ES-I3 (cell line): ENCODE results near the gene SIK3.

Experiments used
- H3K36me3 ChIP-seq: 2 replicates; pipeline ENCODE4 v1.6.1; 2013; ENCODE audit warnings: mild to moderate bottlenecking, low read length, control low read depth, moderate library complexity; ENCODE audit not compliant: insufficient read depth
- H3K4me1 ChIP-seq: 2 replicates; pipeline ENCODE4 v1.6.1; 2013; ENCODE audit warnings: mild to moderate bottlenecking, control low read depth, low read length; ENCODE audit not compliant: insufficient read depth
- H3K9ac ChIP-seq: 2 replicates; pipeline ENCODE4 v1.6.1; 2013; ENCODE audit warnings: low read depth, mild to moderate bottlenecking, low read length, moderate library complexity
- H3K9me3 ChIP-seq: 2 replicates; pipeline ENCODE4 v1.6.1; 2013; ENCODE audit warnings: mild to moderate bottlenecking, low read length, moderate library complexity; ENCODE audit not compliant: control insufficient read depth, insufficient read depth

Gene SIK3

DNA sequence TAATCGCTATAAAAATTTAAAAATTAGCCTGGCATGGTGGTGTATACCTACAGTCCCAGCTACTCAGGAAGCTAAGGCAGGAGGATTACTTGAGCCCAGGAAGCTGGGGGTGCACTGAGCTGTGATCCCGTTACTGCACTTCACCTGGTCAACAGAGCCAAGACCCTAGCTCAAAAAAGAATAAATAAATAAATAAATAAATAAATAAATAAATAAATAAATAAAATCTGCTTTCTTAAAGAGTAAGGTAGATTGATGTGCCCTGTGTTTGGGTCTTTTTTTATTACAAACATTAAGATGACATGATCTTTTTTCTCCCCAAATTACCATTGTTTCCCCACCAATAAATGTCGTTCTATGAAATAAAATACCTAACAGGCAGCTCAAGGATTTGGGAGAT is 146.5 kb downstream of the SIK3 start:
- H3K9ac ChIP-seq, result no peak overlapping the region
- H3K9me3 ChIP-seq, result no peaks in the 10 kb centered on the region
- peaks cover 12% of the 10 kb centered on the region; the same call in 1 of the 2 replicates for H3K4me1 ChIP-seq
- no peaks in the 10 kb centered on the region; the same call in 1 of the 2 replicates for H3K36me3 ChIP-seq

DNA sequence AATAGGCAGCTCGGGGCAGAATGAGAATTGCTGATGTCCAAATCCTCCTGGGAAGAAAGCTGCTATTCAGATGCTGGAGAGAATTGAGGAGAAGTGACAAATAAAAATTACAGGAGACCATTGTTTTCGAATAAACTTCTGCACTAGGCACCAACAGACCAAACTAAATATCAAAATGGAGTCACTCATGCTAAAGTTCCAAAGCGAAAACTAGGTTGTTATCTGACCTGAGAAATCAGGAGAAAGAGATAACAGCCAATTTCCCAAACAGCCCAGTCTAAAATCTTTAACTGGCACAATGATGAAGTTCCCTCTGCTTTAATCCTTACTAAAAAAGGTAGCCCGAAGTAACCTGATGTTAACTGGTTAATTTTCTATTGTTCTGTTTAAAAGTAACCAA is 148.0 kb downstream of the SIK3 start:
- no peaks in the 10 kb centered on the region for H3K9me3 ChIP-seq
- H3K9ac ChIP-seq, result no peak overlapping the region
- H3K36me3 ChIP-seq, result no peaks in the 10 kb centered on the region; the same call in 1 of the 2 replicates
- H3K4me1 ChIP-seq, result 0 out of 2 replicates have a peak, but pooled peaks cover 8% of the 10 kb centered on the region

GRCh38 chr11:116948391-116948790 is 149.8 kb downstream of the SIK3 start:
- H3K9me3 ChIP-seq, result no peaks in the 10 kb centered on the region
- H3K36me3 ChIP-seq, result no peaks in the 10 kb centered on the region; the same call in 1 of the 2 replicates
- no peak overlapping the region for H3K9ac ChIP-seq
- H3K4me1 ChIP-seq, result 0 out of 2 replicates have a peak, but pooled peaks cover 8% of the 10 kb centered on the region

GRCh38 chr11:116946414-116946813 is 151.8 kb downstream of the SIK3 start:
- no peak overlapping the region for H3K9ac ChIP-seq
- no peaks in the 10 kb centered on the region; the same call in 1 of the 2 replicates for H3K36me3 ChIP-seq
- 0 out of 2 replicates have a peak, but pooled peaks cover 8% of the 10 kb centered on the region for H3K4me1 ChIP-seq
- no peaks in the 10 kb centered on the region for H3K9me3 ChIP-seq

GRCh38 chr11:116939499-116939898 is 158.7 kb downstream of the SIK3 start:
- H3K4me1 ChIP-seq, result no peaks in the 10 kb centered on the region
- H3K36me3 ChIP-seq, result no peaks in the 10 kb centered on the region
- no peaks in the 10 kb centered on the region for H3K9me3 ChIP-seq
- no peak overlapping the region for H3K9ac ChIP-seq

GRCh38 chr11:116938471-116939070 is 159.7 kb downstream of the SIK3 start:
- Histone ChIP-seq H3K36me3 (no peaks in the 10 kb centered on the region), H3K4me1 (no peaks in the 10 kb centered on the region), H3K9me3 (no peaks in the 10 kb centered on the region)

GRCh38 chr11:116936754-116937446 is 161.3 kb downstream of the SIK3 start:
- Histone ChIP-seq H3K4me1 (peaks cover 3% of the 10 kb centered on the region; the same call in 1 of the 2 replicates), H3K36me3 (peaks cover 5% of the 10 kb centered on the region; the same call in 1 of the 2 replicates), H3K9me3 (no peaks in the 10 kb centered on the region), H3K9ac (no peak overlapping the region)

More at GRCh38 chr11:116938471-116939070, 159.7 kb downstream of the SIK3 start:
- H3K9ac ChIP-seq, result no peak overlapping the region

DNA sequence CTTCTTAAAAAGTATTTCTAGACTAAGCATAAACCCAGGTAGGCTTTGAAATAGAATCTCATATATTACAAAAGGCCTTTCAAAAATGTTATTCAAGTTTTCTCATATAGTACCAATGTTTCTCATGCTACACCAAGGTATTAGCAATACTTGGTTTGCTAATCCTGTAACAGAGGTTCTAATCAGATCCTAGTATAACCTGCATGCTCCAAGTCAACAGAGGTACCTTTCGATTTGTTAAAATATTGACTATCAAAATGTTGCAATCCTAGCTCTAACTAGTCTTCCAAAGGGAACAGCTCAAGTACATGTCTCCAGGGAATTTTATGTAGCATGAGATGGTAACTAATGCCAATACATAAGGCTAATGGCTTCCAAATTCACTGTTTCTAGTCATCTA is 162.7 kb downstream of the SIK3 start:
- Histone ChIP-seq H3K9me3 (no peaks in the 10 kb centered on the region), H3K36me3 (peaks cover 5% of the 10 kb centered on the region; the same call in 1 of the 2 replicates), H3K9ac (no peak overlapping the region), H3K4me1 (peaks cover 12% of the 10 kb centered on the region)

DNA sequence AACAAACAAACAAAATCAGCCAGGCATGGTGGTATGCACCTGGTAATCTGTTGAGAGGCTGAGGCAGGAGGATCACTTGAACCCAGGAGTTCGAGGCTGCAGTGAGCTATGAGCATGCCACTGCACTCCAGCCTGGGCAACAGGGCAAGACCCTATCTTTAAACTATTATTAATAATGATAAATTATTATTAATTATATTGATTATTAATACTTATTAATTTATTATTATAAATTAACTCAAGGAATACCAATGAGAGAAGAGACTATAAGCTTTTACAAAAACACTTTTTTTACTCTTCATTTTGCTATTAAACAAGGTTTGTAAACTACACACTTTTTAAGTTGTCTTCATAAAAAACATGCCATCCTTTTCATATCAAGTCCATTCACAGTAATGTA is 163.1 kb downstream of the SIK3 start:
- H3K9me3 ChIP-seq, result no peaks in the 10 kb centered on the region
- H3K9ac ChIP-seq, result no peak overlapping the region
- H3K4me1 ChIP-seq, result peaks cover 15% of the 10 kb centered on the region
- peaks cover 5% of the 10 kb centered on the region; the same call in 1 of the 2 replicates for H3K36me3 ChIP-seq

DNA sequence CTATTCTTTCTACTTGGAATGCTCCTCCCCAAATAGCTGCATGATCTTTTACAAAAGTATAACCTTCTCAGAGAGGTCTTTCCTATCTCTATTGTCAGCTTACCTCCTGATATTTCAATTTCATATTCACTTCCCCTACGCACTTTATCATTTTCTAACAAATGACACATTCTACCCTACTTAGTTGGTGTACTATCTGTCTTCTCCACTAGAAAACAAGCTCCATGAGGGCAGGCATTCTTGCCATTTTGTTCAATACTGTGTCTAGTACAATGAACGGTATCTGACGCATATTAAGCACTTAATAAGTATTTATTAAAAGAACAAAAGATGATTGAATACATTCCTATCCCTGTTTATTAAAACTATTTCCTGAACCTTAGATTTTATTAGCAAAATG is 164.3 kb downstream of the SIK3 start:
- Histone ChIP-seq H3K9me3 (no peaks in the 10 kb centered on the region), H3K36me3 (peaks cover 5% of the 10 kb centered on the region; the same call in 1 of the 2 replicates), H3K9ac (no peak overlapping the region), H3K4me1 (peaks cover 16% of the 10 kb centered on the region)

- Histone ChIP-seq H3K36me3 (peaks cover 5% of the 10 kb centered on the region; the same call in 1 of the 2 replicates), H3K4me1 (peaks cover 16% of the 10 kb centered on the region), H3K9me3 (no peaks in the 10 kb centered on the region), H3K9ac (no peak overlapping the region)
Observed at GRCh38 chr11:116932181-116932580, 166.0 kb downstream of the SIK3 start.

DNA sequence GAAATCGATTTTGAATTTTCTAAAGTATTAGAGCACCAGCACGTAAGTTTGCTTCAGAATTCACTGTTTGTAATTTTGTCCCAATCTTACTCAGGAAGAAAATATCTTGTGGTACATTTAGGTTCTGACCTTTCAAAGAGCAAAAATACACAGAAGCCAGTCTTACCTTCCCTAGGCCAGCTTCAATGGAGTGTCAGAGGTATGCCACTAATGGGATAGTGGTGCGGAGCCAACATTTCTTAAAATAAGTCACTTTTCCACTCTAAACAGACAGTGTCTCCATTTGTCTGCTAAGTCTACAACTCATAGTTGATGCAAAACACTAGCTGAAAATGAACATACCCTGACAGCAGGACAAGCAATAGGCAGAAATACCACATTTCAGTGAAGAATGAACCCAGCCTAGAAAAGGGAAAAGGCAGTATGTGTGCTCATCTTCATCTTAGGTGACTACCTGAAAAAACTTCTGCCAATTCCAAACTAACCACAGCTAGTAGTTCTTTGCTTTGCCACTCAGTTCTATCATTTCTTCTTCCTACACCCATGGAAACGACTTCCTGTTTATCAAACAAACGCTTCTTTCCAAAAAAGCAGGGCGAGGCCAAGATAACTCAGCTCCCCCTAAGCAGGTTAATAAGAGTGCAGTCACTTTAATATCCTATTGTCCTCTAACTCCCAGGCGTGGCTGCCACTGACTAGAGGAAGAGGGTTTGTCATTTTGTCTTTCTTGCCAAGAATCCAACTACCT is 166.8 kb downstream of the SIK3 start:
- Histone ChIP-seq H3K36me3 (peaks cover 5% of the 10 kb centered on the region; the same call in 1 of the 2 replicates), H3K9me3 (no peaks in the 10 kb centered on the region), H3K9ac (no peak overlapping the region), H3K4me1 (peaks cover 16% of the 10 kb centered on the region)

- peaks cover 5% of the 10 kb centered on the region; the same call in 1 of the 2 replicates for H3K36me3 ChIP-seq
- H3K9me3 ChIP-seq, result no peaks in the 10 kb centered on the region
- no peak overlapping the region for H3K9ac ChIP-seq
- H3K4me1 ChIP-seq, result peaks cover 16% of the 10 kb centered on the region
Observed at GRCh38 chr11:116930586-116930985, 167.6 kb downstream of the SIK3 start.

DNA sequence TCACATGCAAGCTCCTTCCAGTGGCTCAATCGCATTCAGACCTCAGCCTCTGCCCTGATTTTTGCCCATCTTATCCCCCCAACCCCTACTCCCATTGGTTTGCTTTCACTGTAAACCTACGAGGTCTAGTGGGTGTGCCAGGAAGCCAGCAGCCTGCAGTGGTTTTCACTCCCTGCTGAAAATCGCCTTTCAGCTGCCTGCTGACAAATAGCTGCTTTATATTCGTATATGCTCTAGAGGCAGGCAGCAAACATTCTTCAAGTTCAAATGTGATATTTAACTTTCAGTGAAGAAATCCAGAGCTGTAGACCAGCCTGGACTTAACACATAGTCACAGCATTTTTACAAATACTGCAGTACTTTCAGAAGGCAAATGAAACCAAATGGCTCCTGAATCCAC is 168.1 kb downstream of the SIK3 start:
- H3K9ac ChIP-seq, result no peak overlapping the region
- peaks cover 16% of the 10 kb centered on the region for H3K4me1 ChIP-seq
- peaks cover 5% of the 10 kb centered on the region; the same call in 1 of the 2 replicates for H3K36me3 ChIP-seq
- H3K9me3 ChIP-seq, result no peaks in the 10 kb centered on the region
